HG02970 (cell line): ENCODE data around the gene ALDH1L1.

Experiments used
- ATAC-seq: cut with Tn5 transposase; IDR thresholded peaks from one replicate; pipeline ENCODE4 v1.9.1; 2021; ENCODE audit warnings: mild to moderate bottlenecking, moderate library complexity, moderate number of reproducible peaks; ENCODE audit not compliant: unreplicated experiment, low FRiP score

The ALDH1L1 gene

DNA sequence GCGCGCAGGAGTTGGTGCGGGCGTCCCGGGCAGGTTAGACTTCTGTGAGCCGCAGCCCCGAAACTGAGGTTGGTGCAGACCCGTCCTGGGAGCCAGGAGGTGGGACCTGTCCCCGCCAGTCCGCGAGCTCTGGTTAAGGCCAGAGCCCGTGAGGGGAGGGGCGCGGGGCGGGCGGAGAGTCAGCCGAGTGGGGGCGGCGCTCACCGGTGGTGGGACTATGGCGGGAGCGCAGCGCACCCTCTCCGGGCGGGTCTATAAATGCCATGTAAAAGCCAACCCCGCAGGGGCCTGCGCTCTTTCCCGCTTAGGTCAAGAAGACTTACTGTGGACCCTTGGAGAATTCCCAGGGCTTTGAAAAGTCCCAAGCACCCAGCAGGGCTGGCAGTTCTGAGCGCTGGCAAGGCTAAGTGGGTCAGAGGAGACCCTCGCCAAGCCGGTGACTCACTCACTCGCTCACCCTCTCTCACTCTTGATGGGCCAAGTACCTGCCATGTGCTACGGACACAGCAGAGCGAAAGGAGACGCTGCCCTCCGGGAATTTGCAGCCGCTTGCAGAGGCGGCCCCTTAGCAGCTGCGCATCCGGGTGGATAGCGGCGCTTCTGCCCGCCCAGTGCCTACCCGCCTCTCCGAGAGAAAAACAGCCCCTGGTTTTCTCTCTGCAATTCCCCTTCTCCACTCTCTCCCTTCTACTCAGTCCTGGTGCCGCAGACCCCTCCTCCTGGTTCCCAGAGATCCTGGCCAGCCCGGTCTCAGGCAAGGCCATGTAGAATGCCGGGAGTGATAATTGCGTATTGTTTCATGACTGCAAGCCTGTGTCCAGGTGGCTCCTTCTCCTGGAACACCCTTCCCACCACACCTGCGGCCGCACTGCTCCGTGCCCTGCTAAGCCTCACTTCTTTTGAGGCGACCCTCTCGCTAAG lies at the start of gene ALDH1L1:
Gene ALDH1L1 (minus strand): TSS at position 110 of the 921 bp plus-strand sequence. CDS start 19,607 bp downstream, outside the sequence.
- ATAC-seq = no peak

DNA sequence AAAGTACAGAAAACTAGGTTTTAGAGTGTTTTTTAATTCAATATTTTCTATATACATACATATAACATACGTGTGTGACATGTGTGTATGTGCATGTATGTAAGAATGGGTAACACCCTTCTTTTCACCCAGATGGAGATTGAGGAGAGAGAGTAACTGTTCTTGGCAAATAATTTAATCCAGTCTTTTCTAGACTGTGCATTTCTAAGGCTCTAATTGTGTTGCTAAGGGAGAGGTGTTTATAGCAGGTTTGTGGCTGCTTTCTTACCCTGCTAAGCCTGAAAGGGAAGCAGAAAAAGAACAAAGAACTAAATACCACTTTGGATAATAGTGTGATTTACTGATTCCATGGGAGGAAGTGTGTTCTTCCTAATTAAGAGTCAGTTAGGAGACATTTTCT lies 46.0 kb upstream of the ALDH1L1 start:
- ATAC-seq = no peak

DNA sequence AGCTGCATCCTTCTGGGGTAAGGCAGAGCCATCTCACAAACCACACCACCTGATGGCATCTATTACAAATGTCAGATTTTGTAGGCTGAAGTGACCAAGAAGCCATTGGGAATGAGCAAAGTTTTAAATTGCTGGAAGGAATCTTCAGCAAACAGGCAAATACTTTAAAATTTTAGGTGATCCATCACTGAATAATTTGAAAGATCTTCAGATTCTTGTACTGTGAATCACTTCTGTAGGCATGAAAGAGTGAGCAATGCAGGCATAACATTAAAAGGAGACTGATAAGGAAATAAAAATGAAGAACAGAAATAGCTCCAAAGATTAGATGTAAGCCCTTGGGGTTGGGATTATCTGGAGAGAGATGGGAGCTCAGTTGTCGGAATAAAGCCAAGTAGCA lies 36.0 kb upstream of the ALDH1L1 start:
- ATAC-seq = no peak

DNA sequence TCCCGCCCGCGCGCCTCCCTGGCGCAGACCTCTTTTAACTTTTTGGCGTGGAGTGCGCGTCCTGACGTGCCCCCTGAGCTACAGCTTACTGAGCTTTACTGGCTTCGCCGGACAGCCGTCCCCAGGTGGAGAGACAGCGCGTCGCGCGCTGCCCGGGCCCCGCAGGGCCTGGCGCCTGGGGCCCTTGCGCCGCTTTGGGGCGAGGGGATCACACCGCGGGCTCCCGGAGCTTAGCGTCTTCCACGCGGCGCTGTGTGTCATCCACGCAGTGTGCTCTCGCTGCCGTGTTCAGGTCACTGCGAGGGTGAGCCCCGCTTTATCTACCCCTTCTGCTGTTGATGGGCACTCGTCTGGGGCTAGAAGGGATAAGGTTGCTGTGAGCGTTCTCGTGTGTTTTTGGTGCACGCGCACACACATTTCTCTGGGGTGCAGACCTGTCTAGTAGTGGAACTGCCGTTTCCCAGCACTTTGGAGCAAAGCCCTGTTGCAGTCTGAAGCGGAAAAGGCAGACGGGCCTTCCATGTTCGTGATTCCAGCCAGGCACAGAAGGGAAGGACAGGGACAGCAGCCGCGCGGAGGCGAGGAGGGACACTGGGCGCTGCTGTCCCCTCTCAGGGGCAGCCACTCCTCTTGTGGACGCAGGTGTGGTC lies 33.1 kb upstream of the ALDH1L1 start:
- ATAC-seq = no peak

- ATAC-seq = no peak
Measured at GRCh38 chr3:126212620-126213378, 32.4 kb upstream of the ALDH1L1 start.

- no peak for ATAC-seq
Measured at GRCh38 chr3:126212250-126212619, 31.8 kb upstream of the ALDH1L1 start.

DNA sequence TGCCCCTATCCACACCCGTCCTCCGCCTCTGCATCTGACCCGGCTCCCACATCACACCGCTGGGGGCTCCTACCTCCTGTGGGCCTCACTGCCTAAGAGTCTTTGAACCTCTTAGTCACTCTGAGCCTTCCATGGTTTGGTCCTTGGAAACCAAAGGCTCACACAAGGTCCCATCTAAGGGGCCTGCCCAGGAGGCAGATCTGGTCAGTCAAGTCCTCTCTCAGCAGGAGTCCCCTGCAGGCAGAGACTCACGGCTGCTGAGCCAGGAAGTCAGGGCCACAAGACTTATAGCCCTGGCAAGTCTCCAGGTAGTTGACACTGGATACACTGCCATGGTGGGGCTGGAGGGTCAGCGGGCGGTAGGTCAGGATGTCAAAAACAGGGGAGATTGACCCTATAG lies 31.2 kb upstream of the ALDH1L1 start:
- ATAC-seq = no peak

- ATAC-seq = no peak
Measured at GRCh38 chr3:126210606-126211005, 30.2 kb upstream of the ALDH1L1 start.

DNA sequence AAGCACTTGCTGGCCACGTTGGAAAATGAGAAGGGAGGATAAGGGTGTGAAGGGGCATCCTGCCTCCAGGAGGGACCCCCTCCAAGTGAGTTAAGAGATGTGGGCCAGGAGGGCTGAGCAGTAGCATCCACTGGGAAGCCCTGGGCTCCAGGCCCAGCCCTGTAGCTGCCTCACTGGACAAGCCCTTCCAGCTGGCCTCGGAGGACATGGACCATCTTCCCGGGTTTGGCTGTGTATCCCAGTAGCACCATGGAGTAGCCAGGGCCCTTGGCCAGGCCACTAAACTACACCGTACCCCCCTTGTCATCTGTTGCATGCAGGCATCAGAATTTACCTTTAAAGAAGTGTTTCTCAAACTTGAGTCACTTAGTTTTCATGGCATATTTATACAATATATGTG lies 29.4 kb upstream of the ALDH1L1 start:
- no peak for ATAC-seq

DNA sequence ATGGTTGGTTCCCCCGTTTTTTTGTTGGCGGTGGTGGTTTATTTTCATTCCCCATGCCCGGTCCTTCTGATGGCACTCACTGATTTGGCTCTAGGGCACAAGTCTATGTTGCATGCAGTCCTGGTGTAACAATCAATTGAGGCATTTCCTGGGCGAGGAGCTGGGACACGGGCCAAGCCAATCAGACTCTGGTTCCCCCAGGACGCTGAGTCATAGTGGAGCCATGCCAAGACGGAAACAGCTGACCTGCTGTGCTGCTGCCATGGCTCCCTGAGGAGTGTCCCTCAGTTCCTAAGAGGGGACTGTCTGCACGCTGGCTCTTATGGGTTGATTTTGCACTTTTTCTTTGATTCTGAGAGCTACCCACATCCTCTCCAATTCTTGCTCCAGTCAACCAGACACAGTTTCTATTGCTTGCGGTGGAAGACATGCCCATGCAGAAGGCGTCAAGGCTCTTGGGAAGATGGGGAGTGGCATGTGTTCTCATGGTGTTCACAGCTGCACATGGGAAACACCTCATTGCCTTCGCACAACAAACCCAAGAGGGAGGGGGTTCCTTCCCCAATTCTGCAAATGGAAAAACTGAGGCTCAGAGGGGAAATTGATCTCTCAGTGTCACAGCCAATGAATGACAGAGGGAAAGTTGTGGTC lies 28.3 kb upstream of the ALDH1L1 start:
- no peak for ATAC-seq

- ATAC-seq = no peak
Measured at GRCh38 chr3:126208182-126208581, 27.8 kb upstream of the ALDH1L1 start.

DNA sequence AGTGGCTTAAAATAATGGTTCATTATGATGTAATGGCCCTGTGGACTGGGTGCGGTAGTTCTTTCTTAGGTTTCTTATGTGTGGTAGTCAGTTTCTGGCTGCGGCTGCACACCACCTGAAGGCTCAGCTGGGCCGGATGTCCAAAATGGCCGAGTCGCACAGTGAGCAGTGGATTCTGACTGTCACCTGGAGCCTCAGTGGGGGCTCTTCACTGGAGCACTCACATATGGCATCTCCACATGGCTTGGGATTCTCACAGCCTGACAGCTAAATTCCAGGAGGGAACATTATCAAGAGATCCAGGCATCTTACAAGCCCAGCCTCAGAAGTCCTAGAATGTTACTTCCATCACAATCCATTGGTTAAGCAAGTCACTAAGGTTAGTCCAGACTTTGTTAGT lies 26.8 kb upstream of the ALDH1L1 start:
- ATAC-seq = no peak

- ATAC-seq = no peak
Measured at GRCh38 chr3:126205717-126206655, 25.6 kb upstream of the ALDH1L1 start.

DNA sequence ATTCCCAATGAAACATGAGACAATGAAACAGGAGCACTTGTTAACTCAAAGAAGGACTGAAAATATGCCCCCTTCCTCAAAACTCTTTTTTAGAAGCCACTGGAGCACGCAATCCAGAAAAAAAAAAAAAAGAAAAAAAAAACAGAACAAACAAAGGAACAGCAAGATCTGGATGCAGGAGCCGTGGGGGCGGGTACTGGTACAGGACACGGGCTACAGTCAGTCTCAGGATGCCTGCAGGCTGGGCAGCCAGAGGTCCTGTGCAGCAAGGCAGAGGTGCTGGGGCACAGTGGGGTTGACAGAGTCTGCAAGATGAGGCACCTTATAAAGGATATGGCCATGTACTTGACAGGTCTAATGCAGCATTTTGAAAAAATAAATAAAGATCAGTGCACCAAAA lies 22.3 kb upstream of the ALDH1L1 start:
- ATAC-seq = no peak

DNA sequence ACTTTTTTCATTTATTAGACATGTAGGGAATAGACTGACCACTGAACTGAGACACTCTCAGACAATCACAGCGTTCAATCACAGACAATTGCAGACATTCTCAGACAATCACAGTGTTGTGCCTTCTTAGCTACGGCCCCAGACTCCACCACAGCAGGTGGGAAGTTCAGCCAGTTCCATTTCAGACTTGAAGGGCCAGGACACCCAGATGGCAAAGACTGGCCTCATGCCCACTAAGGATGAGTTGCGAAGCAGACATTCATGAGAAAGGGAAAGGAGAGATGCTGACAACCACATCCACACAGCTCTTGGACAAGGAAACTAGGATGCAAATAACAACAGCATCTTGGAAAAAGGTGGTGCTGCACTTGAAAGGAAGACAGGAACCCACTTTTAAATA lies 21.9 kb upstream of the ALDH1L1 start:
- no peak for ATAC-seq

- ATAC-seq = no peak
Measured at GRCh38 chr3:126201168-126201567, 20.8 kb upstream of the ALDH1L1 start.

DNA sequence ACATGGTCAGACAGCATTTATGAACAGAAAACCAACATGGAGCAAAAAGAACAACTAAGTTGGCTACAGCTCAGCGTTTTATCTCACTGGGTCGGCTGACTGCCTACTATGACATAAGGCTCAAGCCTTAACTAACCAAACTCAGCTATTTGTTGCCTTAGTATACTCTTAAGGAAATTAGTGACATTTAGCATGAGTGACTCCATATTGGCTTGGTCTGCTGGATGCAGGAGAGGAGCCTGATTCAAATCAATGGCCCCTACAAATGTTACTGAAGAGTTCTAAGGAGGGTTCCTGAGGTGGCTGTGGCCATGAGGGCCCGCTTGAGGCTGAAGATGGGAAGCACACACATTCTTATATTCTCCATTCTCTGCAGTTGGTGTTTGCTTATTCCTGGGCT lies 20.1 kb upstream of the ALDH1L1 start:
- ATAC-seq = no peak

DNA sequence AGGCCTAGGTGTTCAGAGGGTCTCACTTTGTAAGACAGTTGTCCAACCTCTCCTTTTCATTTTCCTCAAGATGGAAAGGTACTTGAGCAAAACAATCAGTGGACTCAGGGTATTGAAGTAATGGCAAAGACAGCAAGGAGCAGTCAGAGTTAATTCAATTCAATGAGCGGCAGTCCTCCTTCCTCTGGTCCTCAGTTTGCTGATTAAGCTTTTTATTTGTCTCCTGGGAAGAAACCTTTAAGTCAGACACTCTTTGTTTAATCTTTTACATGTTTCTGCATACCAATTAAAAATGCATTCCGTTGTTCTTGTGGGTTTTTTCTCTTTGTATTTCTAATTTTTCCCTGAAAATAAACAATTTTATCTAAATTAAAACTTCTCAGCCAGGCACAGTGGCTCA lies 18.9 kb upstream of the ALDH1L1 start:
- no peak for ATAC-seq

DNA sequence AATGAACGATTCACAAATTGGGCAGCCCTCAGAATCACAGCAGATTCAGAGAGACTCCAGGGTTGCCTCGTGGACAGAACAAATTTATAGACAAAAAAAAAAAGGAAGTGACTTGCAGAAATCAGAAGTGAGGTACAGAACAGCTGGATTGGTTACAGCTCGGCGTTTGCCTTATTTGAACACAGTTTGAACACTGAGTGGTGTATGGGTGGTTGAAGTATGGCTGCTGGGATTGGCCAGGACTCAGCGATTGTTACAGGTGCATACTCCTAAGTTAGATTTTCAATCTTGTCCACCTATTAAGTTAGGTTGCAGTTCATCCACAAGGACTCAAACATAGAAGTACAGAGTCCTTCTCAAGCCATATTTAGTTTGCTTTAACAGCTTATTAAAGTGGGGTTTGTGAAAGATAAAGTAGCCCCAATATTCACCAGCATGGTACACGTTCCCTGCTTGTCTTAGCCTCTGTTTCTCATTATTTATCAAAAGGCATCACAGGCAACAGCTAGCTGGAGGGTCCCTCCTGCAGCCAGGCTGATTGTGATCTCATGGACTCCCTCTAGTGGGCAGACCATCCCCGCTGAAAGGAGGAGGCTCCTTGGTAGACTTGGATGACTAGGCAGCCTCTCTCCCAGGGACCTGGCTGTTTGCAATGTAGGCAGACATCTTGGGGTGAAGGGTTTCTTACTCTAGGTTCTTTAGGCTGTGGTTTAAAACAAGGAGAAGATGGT lies 17.6 kb upstream of the ALDH1L1 start:
- ATAC-seq = no peak
